GM23338 (cell line): ENCODE data around the gene MSH3. TPM values are rescaled to one million over a fixed set of nuclear protein-coding genes. Genes with fewer than 3 reads are reported as not detected.

ENCODE experiments used
- ATAC-seq: fragments of 200-7000 bp; cut with Tn5 transposase; 3 replicates; pipeline ENCODE4 v1.9.1; 2020
- DNase-seq: peaks from one replicate; pipeline ENCODE4 v3.0.0-alpha.2; 2015; ENCODE audit warnings: low spot score
- H2AFZ ChIP-seq: fragments of 200-600 bp; sonication (generic); 2 replicates; pipeline ENCODE4 v1.8.0; 2016; ENCODE audit warnings: antibody characterized with exemption, mild to moderate bottlenecking, moderate library complexity
- H3F3A ChIP-seq: fragments of 200-600 bp; sonication (generic); replicated peaks from 2 replicates; pipeline ENCODE4 v1.8.0; 2017; ENCODE audit warnings: antibody characterized with exemption, mixed run types, low read depth
- H3K27ac ChIP-seq: fragments of 200-600 bp; sonication (generic); 2 replicates; pipeline ENCODE4 v1.6.1; 2016; ENCODE audit warnings: low read depth
- H3K27me3 ChIP-seq: fragments of 200-600 bp; sonication (generic); 2 replicates; pipeline ENCODE4 v1.8.0; 2016; ENCODE audit warnings: mild to moderate bottlenecking, mixed run types, moderate library complexity; ENCODE audit not compliant: insufficient read depth
- H3K36me3 ChIP-seq: fragments of 200-600 bp; sonication (generic); 2 replicates; pipeline ENCODE4 v1.8.0; 2016; ENCODE audit warnings: mild to moderate bottlenecking; ENCODE audit not compliant: insufficient read depth
- H3K4me1 ChIP-seq: fragments of 200-600 bp; sonication (generic); 2 replicates; pipeline ENCODE4 v1.8.0; 2016; ENCODE audit warnings: mild to moderate bottlenecking, moderate library complexity; ENCODE audit not compliant: insufficient read depth
- H3K4me2 ChIP-seq: fragments of 200-600 bp; sonication (generic); 2 replicates; pipeline ENCODE4 v1.7.1; 2017; ENCODE audit warnings: mixed run types
- H3K4me3 ChIP-seq: fragments of 200-600 bp; sonication (generic); 2 replicates; pipeline ENCODE4 v1.6.1; 2016; ENCODE audit warnings: mixed run types
- H3K79me2 ChIP-seq: fragments of 200-600 bp; sonication (generic); replicated peaks from 2 replicates; pipeline ENCODE4 v1.8.0; 2017; ENCODE audit warnings: mild to moderate bottlenecking; ENCODE audit not compliant: insufficient read depth
- H3K9me2 ChIP-seq: fragments of 200-600 bp; sonication (generic); 2 replicates; pipeline ENCODE4 v1.8.0; 2017; ENCODE audit not compliant: insufficient read depth
- H4K20me1 ChIP-seq: fragments of 200-600 bp; sonication (generic); replicated peaks from 2 replicates; pipeline ENCODE4 v1.8.0; 2017; ENCODE audit warnings: mild to moderate bottlenecking; ENCODE audit not compliant: insufficient read depth
- H3K27ac Mint-ChIP-seq: 2 replicates; pipeline ENCODE4 v1.8.0; 2020; ENCODE audit warnings: inconsistent platforms, mild to moderate bottlenecking, moderate library complexity, mixed read lengths
- H3K27me3 Mint-ChIP-seq: 3 replicates; pipeline ENCODE4 v1.8.0; 2022; ENCODE audit warnings: low read depth, mild to moderate bottlenecking, moderate library complexity, mixed read lengths, inconsistent platforms; ENCODE audit not compliant: insufficient read depth, poor library complexity
- H3K36me3 Mint-ChIP-seq: 3 replicates; pipeline ENCODE4 v1.8.0; 2021; ENCODE audit warnings: low read depth, mild to moderate bottlenecking, inconsistent platforms, moderate library complexity, mixed read lengths
- H3K4me1 Mint-ChIP-seq: 3 replicates; pipeline ENCODE4 v1.8.0; 2020; ENCODE audit warnings: mild to moderate bottlenecking, inconsistent platforms, mixed read lengths
- H3K4me3 Mint-ChIP-seq: 3 replicates; pipeline ENCODE4 v1.8.0; 2021; ENCODE audit warnings: moderate library complexity, mild to moderate bottlenecking, inconsistent platforms, mixed read lengths
- H3K9me3 Mint-ChIP-seq: 3 replicates; pipeline ENCODE4 v1.8.0; 2020; ENCODE audit warnings: moderate library complexity, mild to moderate bottlenecking, inconsistent platforms, mixed read lengths
- CREB1 ChIP-seq: fragments of 250-450 bp; sonication (Bioruptor Pico); IDR thresholded peaks from 2 replicates; pipeline ENCODE4 v1.5.0; 2020; ENCODE audit warnings: low read depth, mild to moderate bottlenecking, moderate library complexity
- CTCF ChIP-seq, 2 experiments: fragments of 200-600 bp in 1 of 2; sonication (generic) in 1 of 2; conservative IDR thresholded peaks; 2 replicates each; pipeline versions ENCODE4 v1.5.1 to v1.6.1; 2016 to 2017; ENCODE audit warnings: antibody characterized with exemption in 2 of 2, low read depth in 2 of 2, mild to moderate bottlenecking in 2 of 2, moderate library complexity in 1 of 2
- ETS1 ChIP-seq: IDR thresholded peaks from 2 replicates; pipeline ENCODE4 v1.6.1; 2016; ENCODE audit warnings: antibody characterized with exemption
- EZH2 ChIP-seq: fragments of 200-600 bp; sonication (generic); IDR thresholded peaks from one replicate; pipeline ENCODE4 v1.8.0; 2017; ENCODE audit warnings: antibody characterized with exemption, mild to moderate bottlenecking, low read depth; ENCODE audit not compliant: unreplicated experiment
- EZH2phosphoT487 ChIP-seq: fragments of 200-600 bp; sonication (generic); IDR thresholded peaks from one replicate; pipeline ENCODE4 v1.8.1; 2018; ENCODE audit warnings: antibody characterized with exemption; ENCODE audit not compliant: unreplicated experiment
- JUNB ChIP-seq: IDR thresholded peaks from one replicate; pipeline ENCODE4 v1.6.1; 2016; ENCODE audit warnings: antibody characterized with exemption; ENCODE audit not compliant: unreplicated experiment
- NANOG ChIP-seq: IDR thresholded peaks from 2 replicates; pipeline ENCODE4 v1.6.1; 2016; ENCODE audit warnings: antibody characterized with exemption, borderline replicate concordance
- POLR2AphosphoS5 ChIP-seq: IDR thresholded peaks from 2 replicates; pipeline ENCODE4 v1.6.1; 2016; ENCODE audit warnings: antibody characterized with exemption, low read depth
- REST ChIP-seq: IDR thresholded peaks from one replicate; pipeline ENCODE4 v1.6.1; 2018; ENCODE audit warnings: antibody characterized with exemption; ENCODE audit not compliant: unreplicated experiment
- STAT1 ChIP-seq: IDR thresholded peaks from one replicate; pipeline ENCODE4 v1.6.1; 2016; ENCODE audit warnings: antibody characterized with exemption; ENCODE audit not compliant: unreplicated experiment
- ZNF331 ChIP-seq: fragments of 250-450 bp; sonication (Bioruptor Pico); IDR thresholded peaks from 2 replicates; pipeline ENCODE4 v1.5.0; 2020; ENCODE audit warnings: low read depth, mild to moderate bottlenecking, moderate library complexity
- ZNF462 ChIP-seq: fragments of 250-450 bp; sonication (Bioruptor Pico); IDR thresholded peaks from 2 replicates; pipeline ENCODE4 v1.5.0; 2020; ENCODE audit warnings: mild to moderate bottlenecking, moderate library complexity
- polyA plus RNA-seq: library from polyadenylated mRNA; unstranded; fragments of >200 nt; fragmentation: Nextera tagmentation; extraction: Ambion mirVana; gene quantifications from 2 replicates; pipeline ENCODE4 v1.2.1, GENCODE V29; 2016
- total RNA-seq: library from RNA; depleted of rRNA; stranded (reverse); fragments of >200 nt; shearing (Covaris generic); gene quantifications from 2 replicates; pipeline ENCODE4 v1.2.3, GENCODE V29; 2014

The MSH3 gene
- total and polyA plus RNA-seq, 2 experiments from 2014 or later: 13.3 to 16.6 TPM

DNA sequence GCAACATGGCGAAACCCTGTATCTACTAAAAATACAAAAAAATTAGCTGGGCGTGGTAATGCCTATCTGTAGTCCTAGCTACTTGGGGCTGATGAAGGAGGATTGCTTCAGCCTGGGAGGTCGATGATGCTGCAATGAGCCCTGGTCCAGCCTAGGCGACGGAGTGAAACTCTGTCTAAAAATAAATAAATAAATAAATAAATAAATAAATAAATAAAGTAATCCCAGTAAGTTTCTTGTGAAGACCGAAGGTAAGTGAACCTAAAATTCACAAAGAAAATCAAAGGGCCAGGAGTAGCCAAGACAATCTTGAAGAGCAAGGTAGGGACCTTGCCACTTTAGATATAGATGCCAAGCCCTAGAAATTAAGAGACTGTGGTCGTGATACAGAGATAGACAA, 68.5 kb downstream of the MSH3 start (continued):
- no peak for TF ChIP-seq REST
- TF ChIP-seq ZNF331 (CRISPR knock-in tag): no peak
- TF ChIP-seq CREB1: no peak
- TF ChIP-seq POLR2AphosphoS5: no peak
- no peak for TF ChIP-seq NANOG
- no peak for TF ChIP-seq ETS1

- no peak overlapping the region for H3K27ac ChIP-seq
- Mint-ChIP-seq H3K4me3 (no peak overlapping the region), H3K9me3 (peaks cover 4% of the 10 kb centered on the region; the same call in 1 of the 3 replicates), H3K36me3 (peaks cover 38% of the 10 kb centered on the region), H3K27me3 (no peaks in the 10 kb centered on the region), H3K4me1 (no peaks in the 10 kb centered on the region), H3K27ac (no peak overlapping the region)
- no peak overlapping the region for H3K4me3 ChIP-seq
- H3K27me3 ChIP-seq: no peaks in the 10 kb centered on the region
- H2AFZ ChIP-seq: no peak overlapping the region
- no peaks in the 10 kb centered on the region for H3K79me2 ChIP-seq
- H4K20me1 ChIP-seq: no peaks in the 10 kb centered on the region
- no peak overlapping the region for H3K4me2 ChIP-seq
- H3K36me3 ChIP-seq: no peaks in the 10 kb centered on the region
- H3K4me1 ChIP-seq: no peaks in the 10 kb centered on the region
- H3K9me2 ChIP-seq: no peaks in the 10 kb centered on the region
- no peak for ATAC-seq
- no peak for DNase-seq
- H3F3A ChIP-seq: no peaks in the 10 kb centered on the region
- no peak for TF ChIP-seq ZNF331 (CRISPR knock-in tag)
- no peak for TF ChIP-seq CTCF (conservative IDR thresholded peaks at IDR 0.05; ENCODE audit: low read depth in 2 of 2)
- no peak for TF ChIP-seq ZNF462 (CRISPR knock-in tag)
- TF ChIP-seq NANOG: no peak
- no peak for TF ChIP-seq CREB1
- TF ChIP-seq JUNB: no peak
- TF ChIP-seq EZH2phosphoT487: no peak
- no peak for TF ChIP-seq EZH2
- TF ChIP-seq STAT1: no peak
- TF ChIP-seq POLR2AphosphoS5: no peak
Observed at GRCh38 chr5:80725446-80725845, 71.0 kb downstream of the MSH3 start.
